Activated T-helper 1 cell treated with anti-CD3 and anti-CD28 coated beads, Interleukin-2, amount 50 U/mL, for 16 hours (primary cell): ENCODE measurements around the gene EIF4ENIF1.
"Not testable (repeated sequence)": the region's sequence is repeated elsewhere in the genome, so short reads cannot be mapped to it uniquely, and the experiment has no call there.

Experiments used
- DNase-seq, 2 donors: peaks; one replicate each; pipeline ENCODE4 v3.0.0-alpha.2; 2020; ENCODE audit warnings: low read depth in 1 of 2, low spot score in 1 of 2

The EIF4ENIF1 gene, protein sequence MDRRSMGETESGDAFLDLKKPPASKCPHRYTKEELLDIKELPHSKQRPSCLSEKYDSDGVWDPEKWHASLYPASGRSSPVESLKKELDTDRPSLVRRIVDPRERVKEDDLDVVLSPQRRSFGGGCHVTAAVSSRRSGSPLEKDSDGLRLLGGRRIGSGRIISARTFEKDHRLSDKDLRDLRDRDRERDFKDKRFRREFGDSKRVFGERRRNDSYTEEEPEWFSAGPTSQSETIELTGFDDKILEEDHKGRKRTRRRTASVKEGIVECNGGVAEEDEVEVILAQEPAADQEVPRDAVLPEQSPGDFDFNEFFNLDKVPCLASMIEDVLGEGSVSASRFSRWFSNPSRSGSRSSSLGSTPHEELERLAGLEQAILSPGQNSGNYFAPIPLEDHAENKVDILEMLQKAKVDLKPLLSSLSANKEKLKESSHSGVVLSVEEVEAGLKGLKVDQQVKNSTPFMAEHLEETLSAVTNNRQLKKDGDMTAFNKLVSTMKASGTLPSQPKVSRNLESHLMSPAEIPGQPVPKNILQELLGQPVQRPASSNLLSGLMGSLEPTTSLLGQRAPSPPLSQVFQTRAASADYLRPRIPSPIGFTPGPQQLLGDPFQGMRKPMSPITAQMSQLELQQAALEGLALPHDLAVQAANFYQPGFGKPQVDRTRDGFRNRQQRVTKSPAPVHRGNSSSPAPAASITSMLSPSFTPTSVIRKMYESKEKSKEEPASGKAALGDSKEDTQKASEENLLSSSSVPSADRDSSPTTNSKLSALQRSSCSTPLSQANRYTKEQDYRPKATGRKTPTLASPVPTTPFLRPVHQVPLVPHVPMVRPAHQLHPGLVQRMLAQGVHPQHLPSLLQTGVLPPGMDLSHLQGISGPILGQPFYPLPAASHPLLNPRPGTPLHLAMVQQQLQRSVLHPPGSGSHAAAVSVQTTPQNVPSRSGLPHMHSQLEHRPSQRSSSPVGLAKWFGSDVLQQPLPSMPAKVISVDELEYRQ

DNA sequence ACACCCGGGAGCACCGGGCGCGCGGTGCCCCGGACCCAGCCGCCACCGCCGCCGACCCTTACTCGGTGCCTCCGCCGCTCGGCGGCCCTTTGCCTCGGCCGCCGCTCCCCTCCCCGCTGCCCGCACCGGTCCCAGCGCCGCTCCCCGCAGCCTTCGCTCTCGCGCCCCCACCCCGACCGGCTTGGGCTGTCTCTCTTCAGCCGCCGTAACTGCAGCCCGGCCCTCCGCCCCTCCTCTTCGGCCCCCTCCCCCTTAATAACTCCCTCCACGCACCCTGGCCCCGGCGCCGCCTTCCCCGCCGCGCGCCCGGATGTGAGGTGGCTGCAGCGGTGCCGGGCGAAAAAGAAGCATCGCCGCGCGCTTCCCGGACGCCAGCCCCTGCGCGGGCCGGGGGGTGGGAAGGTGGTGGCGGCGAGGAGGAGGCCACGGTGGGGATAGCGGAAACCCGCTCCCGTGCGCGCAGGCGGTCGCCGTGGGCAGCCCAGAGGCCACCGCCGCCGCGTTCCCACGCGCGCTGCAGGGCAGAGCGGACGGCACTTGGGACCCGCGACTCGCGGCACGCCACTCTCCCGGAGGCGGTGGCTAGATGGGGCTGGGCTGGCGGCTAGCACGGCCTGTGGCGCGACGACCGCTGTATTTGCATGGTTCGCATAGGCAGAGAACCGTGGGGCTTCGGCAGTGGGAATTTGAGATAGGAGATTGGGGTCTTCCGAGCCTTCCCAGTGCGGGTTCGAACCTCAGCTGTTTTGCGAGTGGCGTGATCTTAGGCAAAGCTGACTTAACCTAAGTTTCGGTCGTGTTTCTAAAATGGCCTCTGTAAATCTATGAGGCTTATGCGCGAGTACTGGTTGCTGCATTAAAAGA lies at the start of gene EIF4ENIF1:
TSS of gene EIF4ENIF1 (minus strand) at position 211 of the 864 bp plus-strand sequence. CDS start 1,124 bp downstream, outside the sequence.
- peak; percentile 70 to 79 for DNase-seq

DNA sequence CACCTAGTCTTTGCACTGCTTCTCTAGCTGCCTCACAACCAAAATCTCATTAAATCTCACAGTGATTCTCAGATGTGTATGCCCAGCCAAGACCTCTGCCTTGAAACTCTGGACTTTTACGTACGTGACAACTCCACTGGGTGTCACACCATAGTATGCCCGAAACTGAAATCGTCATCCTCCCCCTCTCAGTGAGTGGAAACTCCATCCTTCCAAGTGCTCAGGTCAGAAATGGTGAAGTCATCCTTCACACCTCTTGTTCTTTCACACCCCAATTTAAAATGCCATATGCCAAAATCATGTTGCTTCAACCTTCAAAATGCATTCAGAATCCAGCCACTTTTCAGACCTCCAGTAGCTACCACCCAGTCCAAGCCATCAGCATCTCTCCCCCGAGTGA lies 49.2 kb upstream of the EIF4ENIF1 start:
- DNase-seq: no peak

DNA sequence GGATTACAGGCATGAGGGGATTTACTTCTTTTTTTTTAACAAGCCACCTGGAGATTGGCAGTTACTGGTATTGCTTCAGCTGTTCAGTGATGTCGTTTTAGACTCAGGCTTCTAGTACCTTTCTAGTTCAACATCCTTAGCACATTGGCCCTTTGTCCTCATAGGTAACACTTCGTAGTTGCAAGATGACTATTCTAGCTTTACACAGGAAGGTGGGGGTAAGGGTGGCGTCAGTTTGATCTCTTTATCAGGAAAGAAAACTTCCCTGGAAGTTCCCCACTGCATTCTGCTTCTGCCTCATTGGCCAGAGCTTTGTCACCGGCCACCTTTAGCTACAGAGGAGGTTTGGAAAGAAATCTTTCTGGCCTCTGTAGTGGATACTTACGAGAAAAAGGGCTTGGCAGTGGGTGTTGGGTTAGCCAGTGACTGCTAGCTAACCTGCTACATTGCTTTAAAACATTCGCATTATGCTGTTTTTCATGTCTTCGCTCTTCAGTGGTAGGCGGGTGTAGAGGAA lies 47.4 kb upstream of the EIF4ENIF1 start:
- no peak for DNase-seq

DNA sequence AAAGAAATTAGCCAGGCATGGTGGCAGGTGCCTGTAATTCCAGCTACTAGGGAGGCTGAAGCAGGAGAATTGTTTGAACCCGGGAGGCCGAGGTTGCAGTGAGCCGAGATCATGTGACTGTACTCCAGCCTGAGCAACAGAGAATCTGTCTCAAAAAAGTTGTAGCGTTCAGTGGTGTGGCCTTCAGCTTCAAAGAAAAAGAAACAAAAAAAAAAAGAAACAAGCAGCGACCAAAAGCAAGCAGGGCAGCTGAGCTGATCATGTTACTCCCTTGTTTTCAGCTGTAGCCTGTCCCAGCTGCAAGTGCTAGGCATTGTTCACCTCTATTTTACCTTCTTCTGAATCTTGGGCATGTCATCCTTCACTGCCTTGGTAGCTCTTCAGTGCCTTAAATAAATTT lies 43.7 kb upstream of the EIF4ENIF1 start:
- no peak for DNase-seq

DNA sequence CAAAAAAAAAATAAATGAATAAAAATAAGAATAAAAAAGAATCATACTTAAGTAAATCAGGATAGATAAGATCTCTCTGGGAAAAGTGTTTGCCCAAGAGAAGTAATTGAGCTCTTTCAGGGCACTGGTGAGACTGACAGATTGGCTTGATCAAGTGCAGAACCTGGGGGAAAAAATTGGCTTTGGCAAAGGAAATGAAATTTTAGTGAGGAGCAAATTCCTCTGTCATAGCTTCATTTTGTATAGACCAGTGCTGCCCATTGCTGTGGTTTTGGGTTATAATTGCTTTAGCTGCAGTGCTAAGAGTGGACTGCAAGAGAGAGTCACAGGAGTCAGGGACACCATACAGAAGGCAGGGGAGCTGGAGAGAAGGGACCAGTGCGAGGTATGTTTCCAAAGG lies 42.4 kb upstream of the EIF4ENIF1 start:
- no peak for DNase-seq

DNA sequence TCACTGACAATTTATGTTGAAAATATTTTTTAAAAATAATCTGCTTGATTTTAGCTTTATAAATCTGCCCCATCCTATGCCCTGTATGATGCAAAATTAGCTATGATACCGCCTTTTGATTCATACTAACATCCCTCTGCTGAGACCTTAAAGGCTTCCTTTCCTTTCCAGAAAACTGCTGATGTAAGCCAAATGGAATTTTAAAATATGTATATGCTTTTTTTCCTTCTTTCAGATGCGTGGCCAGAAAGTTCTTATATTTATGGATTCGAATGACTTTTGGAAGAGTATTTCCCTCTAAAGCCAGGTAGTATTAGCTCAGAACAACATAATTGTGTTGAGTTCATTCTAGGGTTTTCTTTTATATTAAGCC lies 41.2 kb upstream of the EIF4ENIF1 start:
- no peak for DNase-seq

DNA sequence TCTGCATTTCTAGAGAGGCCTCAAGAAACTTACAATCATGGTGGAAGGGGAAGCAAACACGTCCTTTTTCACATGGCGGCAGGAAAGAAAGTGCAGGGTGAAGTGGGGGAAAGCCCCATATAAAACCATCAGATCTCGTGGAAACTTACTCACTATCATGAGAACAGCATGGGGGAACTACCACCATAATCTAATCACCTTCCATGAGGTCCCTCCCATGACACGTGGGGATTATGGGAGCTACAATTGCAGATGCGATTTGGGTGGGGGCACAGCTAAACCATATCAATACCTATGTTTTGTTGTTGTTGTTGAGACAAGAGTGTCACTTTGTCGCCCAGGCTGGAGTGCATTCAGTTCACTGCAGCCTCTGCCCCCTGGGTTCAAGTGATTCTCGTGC lies 36.6 kb upstream of the EIF4ENIF1 start:
- peak in 1 of 2 donors; percentile 3 for DNase-seq

DNA sequence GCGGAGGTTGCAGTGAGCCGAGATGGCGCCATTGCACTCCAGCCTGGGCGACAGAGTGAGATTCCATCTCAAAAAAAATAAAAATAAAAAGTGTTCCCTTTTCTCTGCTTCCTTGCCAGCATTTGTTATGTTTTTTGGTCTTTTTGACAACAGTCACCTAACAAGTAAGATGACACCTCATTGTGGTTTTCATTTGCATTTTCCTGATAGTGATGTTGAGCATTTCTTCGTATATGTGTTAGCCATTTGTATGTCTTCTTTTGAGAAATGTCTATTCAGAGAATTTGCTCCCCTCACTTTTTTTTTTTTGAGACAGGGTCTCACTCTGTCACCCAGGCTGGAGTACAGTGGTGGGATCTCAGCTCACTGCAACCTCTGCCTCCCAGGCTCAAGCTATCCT lies 34.5 kb upstream of the EIF4ENIF1 start:
- DNase-seq: not testable (repeated sequence)

DNA sequence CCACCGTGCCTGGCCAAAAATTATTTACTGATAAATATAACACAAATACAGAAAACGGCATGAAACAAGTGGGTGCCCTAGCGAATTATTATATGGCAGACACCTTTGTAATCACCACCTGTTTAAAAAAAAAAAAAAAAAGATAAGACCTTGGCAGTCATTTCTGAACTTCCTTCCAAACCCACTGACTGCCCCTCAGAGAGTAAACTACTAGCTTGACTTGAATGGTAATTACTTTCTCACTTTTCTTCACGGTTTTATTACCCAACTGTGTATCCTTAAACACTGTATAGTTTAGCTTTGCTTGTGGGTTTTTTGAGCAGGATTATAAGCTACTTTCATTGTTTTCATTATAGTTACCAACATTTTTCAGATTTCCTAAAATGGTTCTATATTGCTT lies 30.4 kb upstream of the EIF4ENIF1 start:
- no peak for DNase-seq

DNA sequence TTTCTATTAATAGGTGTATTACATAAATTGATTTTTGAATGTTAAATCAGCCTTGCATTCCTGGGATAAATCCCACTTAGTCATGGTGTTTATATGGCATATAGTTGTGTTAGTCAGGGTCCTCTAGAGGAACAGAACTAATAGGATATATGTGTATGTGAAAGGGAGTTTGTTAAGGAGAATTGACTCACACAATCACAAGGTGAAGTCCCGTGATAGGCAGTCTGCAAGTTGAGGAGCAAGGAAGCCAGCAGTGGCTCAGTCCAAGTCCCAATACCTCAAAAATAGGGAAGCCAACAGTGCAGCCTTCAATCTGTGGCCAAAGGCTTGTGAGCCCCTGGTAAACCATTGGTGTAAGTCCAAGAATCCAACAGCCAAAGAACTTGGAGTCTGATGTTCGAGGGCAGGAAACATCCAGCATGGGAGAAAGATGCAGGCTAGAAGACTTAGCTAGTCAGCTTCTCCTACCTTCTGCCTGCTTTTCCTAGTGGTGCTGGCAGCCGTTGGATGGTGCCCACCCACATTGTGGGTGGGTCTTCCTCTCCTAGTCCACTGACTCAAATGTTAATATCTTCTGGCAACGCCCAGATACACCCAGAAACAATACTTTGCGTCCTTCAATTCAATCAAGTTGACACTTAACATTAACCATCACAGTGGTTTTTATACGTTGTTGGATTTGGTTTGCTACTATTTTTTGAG lies 19.6 kb upstream of the EIF4ENIF1 start:
- DNase-seq: no peak

DNA sequence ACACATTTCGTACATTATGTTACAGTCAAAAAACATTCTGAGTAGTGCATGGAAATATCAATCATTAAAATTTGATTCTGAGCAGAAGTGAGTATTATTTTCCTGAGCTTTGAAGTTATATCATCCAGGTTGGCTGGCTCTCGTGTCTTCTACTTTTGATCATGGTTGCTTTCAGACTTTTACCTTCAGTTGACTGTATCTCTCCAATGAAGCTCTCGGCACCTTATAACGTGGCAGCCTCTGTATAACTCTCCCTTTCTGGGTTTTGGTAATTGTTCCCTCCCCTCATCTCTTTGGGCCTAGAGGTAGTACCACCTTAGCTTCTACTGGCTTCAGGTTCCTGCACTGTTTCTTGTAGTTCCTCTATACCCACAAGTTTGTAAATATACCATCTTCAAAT lies 18.9 kb upstream of the EIF4ENIF1 start:
- no peak for DNase-seq

DNA sequence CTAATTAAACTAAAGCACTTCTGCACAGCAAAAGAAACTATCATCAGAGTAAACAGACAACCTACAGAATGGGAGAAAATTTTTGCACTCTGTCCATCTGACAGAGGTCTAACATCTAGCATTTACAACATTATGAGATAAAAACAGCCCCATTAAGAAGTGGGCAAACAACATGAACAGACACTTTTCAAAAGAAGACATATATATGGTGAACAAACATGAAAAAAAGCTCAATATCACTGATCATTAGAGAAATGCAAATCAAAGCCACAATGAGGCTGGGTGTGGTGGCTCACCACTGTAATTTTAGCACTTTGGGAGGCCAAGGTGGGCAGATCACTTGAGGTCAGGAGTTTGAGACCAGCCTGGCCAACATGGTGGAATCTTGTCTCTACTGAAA lies 17.9 kb upstream of the EIF4ENIF1 start:
- DNase-seq: not testable (repeated sequence)

DNA sequence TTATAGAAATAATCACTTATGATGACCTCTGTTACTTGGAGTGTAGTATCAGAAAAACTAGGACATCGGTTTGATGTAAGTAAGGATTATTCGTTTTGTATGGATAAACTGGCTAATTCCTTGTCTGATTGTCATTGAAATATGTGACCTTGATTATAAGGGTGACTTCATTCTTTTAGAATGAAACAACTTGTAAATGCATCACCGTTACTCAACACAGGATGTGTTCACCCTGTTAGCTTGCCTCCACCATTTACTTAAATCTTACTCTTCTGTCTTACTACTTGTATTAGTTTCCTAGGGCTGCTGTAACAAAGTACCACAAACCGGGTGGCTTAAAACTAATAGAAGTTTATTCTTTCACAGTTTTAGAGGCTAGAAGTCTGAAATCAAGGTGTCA lies 14.6 kb upstream of the EIF4ENIF1 start:
- DNase-seq: no peak

DNA sequence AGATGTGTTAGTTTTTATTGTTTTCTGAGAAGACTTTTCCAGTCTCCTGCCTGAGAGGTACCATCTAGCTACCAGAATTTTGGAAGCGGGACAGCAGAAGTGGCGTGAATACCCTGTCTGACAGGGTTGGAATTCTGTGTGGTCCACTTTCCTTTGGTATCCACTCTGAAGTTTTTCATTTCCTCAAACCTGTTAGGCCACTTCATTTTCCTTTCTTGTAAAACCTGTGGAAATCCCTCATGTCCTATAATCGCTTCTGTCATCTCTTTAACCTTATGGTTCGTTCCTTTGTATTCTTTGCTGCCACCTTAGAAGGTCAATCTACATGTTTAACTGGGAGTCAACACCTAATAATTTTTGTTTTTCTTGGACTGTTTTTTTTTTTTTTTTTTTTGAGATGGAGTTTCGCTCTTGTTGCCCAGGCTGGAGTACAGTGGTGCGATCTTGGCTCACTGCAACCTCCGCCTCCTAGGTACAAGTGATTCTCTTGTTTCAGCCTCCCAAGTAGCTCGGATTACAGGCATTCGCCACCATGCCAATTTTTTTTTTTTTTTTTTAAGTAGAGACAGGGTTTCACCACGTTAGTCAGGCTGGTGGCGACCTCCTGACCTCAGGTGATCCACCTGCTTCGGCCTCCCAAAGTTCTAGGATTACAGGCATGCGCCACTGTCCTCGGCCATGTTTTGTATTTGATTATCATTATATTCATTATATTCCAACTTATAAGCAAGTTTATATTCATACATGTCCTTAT lies 13.7 kb upstream of the EIF4ENIF1 start:
- DNase-seq: no peak

DNA sequence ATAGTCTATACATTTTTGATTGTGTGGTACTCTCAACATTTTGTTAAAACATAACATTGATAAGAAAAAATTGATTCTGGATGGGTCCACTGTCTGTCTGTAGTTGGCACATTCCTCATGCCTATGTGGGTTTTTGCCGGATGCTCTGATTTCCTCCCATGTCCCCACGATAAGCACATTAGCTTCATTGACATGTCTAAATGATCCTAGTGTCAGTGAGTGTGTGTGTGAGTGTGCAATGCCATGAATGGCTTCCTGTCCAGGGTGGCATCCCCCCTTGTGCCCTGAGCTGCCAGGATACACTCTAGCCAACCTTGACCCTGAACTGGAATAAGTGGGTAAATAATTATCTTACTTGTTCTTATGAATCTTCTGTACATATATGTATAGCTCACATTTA lies 12.1 kb upstream of the EIF4ENIF1 start:
- no peak for DNase-seq

DNA sequence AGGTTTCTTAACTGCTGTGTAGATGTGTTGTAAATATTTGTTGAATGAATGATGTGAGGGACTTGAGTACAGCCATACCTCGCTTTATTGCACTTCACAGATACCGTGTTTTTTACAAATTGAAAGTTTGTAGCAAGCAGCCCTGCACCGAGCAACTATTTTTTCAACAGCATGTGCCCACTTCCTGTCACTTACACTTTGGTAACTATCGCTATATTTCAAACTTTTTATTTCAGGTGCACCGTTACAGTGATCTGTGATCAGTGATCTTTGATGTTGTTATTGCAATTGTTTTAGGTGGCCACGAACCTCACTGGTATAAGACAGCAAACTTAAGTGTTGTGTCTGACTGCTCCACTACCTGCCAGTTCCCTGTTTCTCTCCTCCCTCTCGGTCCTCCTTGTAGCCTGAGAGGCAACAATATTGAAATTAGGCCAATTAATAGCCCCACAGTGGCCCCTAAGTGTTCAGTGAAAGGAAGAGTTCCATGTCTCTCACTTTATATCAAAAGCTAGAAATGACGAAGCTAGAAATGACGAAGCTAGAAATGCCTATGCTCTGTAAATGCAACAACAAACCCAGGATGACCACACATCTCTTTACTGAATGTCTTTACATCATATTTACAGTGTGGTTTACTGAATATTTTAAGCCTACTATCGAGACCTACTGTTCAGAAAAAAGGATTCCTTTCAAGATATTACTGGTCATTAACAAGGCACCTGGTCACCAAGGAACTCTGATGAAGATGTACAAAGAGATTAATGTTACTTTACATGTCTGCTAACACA lies 7.7 kb upstream of the EIF4ENIF1 start:
- no peak for DNase-seq

DNA sequence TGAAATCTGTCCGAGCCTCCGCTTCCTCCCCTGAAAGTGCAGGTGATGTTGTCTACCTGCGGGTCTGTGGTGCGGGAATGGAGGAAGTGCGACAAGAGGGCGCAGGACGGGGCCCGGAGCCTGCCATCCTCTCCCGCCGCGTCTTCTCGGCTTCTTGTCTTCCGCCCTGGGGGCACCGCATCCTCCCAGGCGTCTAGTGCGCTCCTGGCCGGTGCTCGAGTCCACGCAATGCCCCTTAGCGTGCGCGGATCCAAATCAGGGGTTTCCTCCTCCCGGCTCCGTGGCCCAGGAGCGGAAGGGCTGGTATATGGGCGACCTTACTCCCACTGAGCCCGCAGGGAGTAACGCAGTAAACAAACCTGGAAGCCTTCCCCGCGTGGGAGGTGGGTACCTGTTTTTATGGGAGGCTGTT lies 7.1 kb upstream of the EIF4ENIF1 start:
- DNase-seq: peak in 1 of 2 donors; percentile 24

DNA sequence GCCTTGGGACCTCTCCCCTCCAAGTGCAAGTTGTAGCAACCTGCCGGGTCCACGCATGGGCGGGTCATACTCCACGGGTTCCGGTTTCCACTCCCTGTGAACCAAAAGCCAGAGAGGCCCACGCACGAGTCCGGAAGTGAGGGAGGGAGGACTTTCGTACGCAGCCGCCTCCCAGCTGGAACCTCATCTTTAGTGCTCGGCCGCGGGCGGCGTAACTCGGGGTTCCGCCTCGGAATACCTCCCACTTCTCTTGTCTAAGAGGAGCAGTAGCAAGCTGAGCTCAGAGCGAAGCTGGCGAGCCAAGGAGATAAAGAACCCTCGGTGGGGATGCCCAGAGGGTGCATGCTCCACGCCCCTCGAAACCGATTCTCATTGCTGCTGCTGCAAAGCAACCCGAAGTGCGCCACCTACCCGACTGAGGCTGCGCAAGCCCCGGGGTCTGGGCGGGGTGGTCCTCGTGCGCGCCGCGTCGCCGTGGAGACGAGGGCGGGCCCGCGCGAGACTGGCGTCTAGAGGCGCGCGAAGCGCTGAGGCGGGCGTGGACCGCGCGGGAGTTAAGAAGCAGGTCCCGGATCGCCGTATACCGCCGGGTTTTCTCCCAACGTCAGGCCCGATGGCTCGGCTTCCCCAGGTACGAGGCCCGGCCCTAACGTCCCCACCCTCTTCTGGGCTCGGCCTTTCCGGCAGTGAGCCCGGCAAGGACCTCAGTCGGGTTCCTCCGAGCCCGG lies 6.5 kb upstream of the EIF4ENIF1 start, which contains the start of gene SFI1:
TSS of gene SFI1 (plus strand) at position 530 of the 728 bp plus-strand sequence. CDS start 11,749 bp downstream, outside the sequence.
- DNase-seq: peak; percentile 93 to 94
